Ureter (tissue), 1 donor: Measurements from ENCODE around the gene SLC4A11. TPM values are rescaled to one million over a fixed set of nuclear protein-coding genes. Genes with fewer than 3 reads are reported as not detected.

ENCODE experiments used
- total RNA-seq: library from RNA; stranded (reverse); gene quantifications from one replicate; pipeline ENCODE4 v1.2.4, GENCODE V29; 2023
- donor health status: DM: yes; HTN: yes; CAD: no.

SLC4A11 gene
- total RNA-seq, 1 donor from 2014 or later, result 56.3 TPM

Other genes with a start within 250 kb of the SLC4A11 start
- 1.5 TPM for gene GNRH2, start 195.6 kb downstream of the SLC4A11 start, total RNA-seq
- gene MRPS26, start 193.1 kb downstream of the SLC4A11 start, total RNA-seq, result 49.6 TPM
- not detected for gene OXT, start 167.6 kb downstream of the SLC4A11 start, total RNA-seq
- not detected for gene AVP, start 154.5 kb downstream of the SLC4A11 start, total RNA-seq
- gene FASTKD5, start 79.3 kb downstream of the SLC4A11 start, total RNA-seq, result 12.9 TPM
- gene UBOX5, start 79.3 kb downstream of the SLC4A11 start, total RNA-seq, result 8.7 TPM
- gene LZTS3, start 65.6 kb downstream of the SLC4A11 start, total RNA-seq, result 10.1 TPM
- gene DDRGK1, start 34.5 kb downstream of the SLC4A11 start, total RNA-seq, result 62.9 TPM
- gene ITPA, start 29.7 kb downstream of the SLC4A11 start, total RNA-seq, result 69.7 TPM
- 36.1 TPM for gene DNAAF9, start 168.5 kb upstream of the SLC4A11 start, total RNA-seq
- gene ATRN, start 231.8 kb upstream of the SLC4A11 start, total RNA-seq, result 42.2 TPM